Brain pericyte (primary cell): Measurements from ENCODE around the gene AMBP.

Source experiments
- DNase-seq: peaks from one replicate; pipeline ENCODE4 v3.0.0-alpha.2; 2012; ENCODE audit warnings: low read depth, low spot score

Gene AMBP

DNA sequence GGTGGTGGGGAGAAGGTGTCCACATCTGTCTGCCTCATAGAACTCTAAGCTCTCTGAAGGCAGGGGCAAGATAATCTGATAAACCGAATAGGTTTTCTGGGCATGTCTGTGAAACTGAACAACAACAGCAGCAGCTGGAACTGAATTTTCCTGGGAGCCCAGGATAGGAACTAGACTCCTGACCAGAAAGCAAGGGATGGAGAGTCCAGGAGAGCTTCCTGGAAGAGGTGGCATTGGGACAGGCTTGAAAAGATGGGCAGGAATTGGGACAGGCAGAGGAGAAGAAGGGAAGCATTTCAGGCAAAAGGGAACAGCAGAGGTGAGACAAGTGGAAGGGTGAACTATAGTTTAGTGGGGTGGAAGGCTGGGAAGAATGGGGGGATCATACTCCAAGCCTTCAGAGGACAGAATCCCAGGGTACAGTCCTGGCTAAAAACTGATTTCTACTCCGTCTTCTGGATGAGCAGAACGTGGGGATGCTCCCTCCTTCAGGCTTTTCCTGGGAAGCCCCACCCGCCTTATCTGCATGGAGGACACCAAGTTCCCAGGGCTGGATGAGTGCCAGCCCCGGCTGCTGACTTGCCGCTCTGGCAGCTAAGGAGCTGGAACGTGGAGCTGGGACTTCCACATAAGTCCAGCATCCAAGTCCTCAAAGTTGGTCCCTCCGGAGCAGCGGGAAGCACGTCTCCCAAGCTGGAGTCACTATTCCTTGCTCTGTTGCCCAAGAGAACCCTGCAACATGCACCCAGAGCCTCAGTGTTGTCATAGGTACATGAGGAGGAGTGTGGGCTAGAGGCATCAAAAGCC lies 34.9 kb upstream of the AMBP start:
- DNase-seq = no peak

DNA sequence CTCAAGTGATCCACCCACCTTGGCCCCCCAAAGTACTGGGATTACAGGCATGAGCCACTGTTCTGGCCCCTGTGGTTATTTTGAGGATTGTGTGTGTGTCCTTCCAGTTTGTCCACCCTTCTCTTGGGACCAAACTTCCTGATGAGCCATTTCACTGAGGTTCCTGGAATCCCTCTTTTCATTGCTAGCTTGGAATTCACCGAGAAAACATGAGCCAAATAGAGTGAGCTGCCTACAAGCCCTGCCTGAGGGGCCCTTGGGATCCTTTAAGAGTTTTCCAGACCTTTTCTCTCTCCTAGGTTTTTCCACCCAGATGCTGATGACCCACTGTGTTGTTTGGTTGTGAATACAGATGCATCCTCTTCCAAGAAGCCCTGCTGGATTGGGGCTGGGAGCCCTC lies 34.2 kb upstream of the AMBP start:
- no peak for DNase-seq

GRCh38 chr9:114110180-114110579 lies 32.1 kb upstream of the AMBP start:
- DNase-seq = no peak

DNA sequence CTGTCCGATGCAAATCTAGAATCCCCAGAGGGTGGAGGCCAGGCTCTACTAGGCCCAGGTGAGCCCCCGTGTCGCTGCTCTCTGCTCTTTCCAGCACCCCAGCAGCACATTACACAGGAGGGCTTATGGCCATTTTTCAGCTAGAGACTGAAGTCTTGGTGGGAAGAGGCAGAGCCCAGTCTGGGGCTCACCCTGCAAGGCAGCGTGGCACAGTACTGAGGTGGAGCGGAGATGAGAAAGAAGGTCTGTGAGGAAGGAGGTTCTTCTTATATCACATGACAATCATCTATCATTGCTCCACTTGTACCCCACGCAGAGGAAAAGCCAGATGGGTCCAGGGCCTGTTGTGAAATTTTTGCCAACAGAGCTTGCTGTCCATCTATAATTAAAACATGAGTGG lies 31.0 kb upstream of the AMBP start:
- no peak for DNase-seq

GRCh38 chr9:114108016-114108833 lies 30.1 kb upstream of the AMBP start:
- peak; percentile 29 for DNase-seq

GRCh38 chr9:114107286-114108001 lies 29.3 kb upstream of the AMBP start:
- no peak for DNase-seq

- no peak for DNase-seq
Measured at GRCh38 chr9:114105236-114105635, 27.1 kb upstream of the AMBP start.

DNA sequence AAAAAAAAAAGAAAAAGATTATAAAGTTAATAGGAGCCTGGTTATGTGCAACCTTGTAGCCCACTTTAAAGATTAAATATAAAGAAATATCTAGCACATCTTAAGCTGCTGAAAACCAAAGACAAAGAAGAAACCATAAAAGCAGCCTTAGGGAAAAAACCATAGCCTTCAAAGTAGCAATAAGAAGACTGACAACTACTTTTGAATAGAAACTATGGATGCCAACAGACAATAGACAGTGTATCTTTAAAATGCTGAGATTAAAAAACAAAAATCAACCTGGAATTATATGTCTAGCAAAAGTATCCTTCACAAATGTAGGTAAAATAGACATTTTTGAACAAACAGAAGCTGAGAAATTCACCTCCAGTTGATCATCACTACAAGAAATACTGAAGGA lies 24.4 kb upstream of the AMBP start:
- DNase-seq = no peak

- DNase-seq = no peak
Measured at GRCh38 chr9:114100536-114100935, 22.4 kb upstream of the AMBP start.

GRCh38 chr9:114099669-114100270 lies 21.7 kb upstream of the AMBP start:
- DNase-seq = no peak

DNA sequence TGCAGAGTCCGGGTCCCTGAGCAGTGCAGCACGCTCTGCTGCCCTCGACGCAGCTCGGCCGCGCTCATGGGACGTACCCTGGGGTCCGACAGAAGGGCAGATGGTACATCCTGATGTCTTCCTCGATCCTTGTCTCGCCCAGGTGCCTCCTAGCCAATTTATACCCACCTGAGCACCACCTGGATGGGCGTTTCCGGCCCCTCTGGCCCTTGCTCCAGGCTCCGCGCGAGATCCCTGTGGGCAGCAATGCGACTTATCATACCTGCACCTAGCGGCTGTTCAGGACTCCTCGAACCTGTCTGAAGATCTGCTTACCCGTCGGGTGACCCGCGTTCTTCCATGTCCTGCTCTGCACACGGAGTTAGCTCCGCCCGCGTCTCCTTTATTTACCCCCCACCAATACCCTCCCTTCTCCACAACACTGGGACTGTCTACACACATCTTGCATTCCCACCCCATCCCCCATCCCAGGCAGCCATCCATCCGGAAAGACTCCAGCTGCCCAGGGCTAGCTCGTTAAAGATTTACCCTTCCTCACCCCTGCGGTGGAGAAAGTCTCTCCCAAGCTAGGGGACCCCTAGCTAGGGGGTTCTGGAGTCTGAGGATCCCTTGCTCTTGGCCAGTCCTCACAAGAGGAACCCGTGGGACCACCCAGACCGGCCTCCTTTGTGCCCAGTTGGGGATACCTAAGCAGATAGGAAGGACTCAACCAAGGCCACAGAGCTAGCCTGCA lies 21.0 kb upstream of the AMBP start, which contains the start of gene KIF12:
Gene KIF12 (minus strand): TSS at position 357 of the 733 bp plus-strand sequence. CDS start 16 bp downstream, at position 341.
- DNase-seq = no peak

DNA sequence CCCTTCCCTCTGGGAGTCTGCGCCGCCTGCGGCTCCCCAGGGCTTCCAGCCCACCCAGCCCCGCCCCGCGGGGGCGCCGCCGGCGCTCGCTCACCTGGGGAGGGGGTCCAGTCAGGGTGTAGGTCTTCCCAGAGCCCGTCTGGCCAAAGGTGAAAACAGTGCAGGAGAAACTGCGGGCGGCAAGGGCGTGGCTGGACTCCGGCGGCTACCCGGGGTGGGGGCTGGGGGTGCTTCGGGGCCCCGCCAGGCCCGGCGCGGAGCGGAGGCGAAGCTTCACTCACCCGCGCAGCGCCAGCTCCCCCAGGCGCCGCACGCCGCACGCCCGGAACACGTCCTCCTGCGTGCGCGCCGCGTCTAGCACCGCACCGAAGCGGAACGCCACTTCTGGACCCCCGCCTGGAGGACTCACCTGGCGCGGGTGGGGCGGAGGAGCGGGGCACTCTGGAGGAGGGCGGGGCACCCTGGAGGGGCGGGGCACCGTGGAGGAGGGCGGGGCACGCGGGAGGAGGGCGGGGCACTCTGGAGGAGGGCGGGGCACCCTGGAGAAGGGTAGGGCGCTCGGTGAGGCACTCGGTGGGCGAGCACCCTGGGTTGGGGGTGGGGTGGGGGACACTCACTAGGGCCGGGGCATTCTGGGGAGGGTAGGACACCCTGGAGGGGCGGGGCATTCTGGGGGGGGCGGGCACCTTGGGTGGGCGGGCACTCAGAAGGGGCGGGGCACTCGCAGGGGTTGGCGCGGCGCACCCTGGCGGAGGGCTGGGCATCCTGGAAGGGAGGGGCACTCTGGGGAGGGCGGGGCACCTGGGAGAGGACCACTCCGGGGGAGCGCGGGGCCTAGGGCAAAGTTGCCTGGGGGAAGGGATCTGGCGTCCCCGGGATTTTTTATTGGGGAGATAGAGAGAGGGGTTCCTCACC lies 20.2 kb upstream of the AMBP start:
- DNase-seq = no peak

DNA sequence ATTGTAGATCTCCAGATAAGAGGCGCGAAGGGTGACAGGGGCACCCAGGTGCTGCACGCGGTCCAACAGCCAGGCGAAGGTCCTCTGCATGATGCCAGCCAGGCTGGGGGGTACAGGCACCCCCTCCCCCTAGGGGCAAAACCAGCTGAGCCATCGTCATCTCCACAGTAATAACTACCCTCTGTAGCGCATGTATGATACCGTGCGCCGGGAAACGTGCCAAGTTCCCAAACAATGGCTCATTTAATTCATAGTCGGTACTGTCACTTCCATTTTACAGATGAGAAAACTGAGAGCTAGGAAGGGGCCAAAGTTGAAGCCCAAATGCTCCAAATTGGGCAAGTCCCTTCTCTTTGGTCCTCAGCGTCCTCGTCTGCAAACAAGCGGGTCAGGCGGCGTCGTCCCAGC lies 19.5 kb upstream of the AMBP start:
- no peak for DNase-seq

DNA sequence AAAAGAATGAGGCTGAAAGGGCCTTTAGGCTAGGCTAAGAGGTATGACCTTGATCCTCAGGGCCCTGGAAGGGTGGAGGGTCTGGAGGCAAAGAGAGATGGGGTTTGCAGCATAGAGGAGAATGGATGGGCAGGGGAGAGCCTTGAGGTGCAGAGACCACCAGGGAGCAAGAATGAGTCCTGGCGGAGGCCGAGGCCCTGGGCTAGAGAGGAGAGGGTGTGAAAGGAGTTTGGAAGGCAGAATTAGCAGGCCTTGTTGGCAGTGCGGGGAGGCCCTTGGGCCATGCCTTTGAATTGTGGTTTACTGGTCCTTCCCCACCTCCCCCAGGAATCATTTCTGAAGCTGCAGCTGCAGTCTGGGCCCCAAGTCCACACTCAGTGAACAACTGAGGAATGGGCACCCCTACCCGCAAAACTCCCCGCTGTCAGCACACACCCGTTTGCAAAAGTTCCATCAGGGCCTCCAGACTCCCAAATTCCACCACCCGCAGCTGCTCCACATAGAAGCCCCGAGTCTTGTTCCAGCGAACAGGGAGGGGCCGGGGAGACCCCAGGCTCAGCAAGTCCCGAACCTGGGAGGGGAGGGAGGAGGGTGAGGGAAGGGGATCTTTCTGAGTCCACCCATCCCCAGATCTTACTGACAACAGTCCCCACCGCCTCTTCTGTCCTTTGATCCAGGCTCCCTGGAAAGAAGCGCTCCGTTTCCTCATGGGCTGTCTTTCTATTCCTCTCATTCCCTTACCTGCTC lies 18.9 kb upstream of the AMBP start:
- DNase-seq = no peak

DNA sequence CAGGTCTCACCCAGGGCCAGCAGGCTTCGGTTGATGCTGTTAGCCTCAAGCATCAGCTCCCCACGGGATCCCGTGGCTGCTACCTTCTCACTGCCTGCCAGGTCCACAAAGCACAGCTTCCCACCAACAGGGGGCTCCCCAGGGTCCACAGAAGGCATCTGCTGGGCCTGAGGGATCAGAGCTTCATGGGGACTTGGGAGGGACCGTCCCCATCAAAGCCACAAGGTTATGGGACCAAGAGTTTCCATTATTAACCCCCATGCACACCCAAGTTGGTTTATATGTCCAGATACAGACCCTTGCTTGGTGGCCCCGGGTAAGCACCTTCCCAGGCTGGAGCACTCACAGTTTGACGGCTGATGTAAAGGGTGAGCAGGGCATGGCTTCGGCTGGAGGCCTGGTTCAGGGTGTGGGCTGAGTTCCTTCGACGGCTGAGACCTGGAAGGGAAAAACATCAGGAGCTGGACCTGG lies 18.0 kb upstream of the AMBP start:
- DNase-seq = no peak

- no peak for DNase-seq
Measured at GRCh38 chr9:114094971-114095370, 16.9 kb upstream of the AMBP start.

DNA sequence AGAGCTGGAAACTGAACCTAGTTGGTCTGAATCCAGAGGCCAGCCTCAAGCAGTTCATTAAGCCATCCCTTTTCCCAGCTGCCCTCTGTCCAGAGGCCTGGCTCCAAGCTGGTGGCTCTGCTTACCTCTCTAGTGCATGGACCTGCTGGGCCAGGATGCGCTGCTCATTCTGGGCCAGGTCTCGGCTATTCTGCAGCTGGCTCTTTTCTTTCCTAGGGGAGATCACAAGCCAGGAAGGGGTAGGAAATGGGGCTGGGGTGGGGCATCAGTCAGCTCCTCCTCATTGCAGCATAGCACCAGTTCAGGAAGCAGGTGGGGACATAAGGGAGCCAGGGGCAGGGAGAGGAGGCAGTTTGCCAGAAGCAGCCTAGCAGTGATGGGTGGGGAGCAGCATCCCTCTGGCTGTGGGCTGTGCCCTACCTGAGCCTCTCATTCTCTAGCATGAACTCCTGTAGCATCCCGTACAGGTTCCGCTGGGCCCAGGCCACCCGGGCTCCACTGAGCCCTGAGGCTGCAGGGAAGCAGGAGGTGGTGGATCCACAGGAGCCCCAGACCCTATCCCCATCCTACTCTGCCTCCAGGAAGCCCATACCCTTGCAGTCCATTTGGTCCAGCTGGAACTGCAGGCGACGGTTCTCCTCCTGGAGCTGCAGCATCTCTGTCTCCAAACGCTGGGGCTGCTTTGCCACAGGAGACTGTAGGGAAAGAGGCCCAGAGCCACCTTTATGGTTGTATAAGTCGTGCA lies 15.8 kb upstream of the AMBP start:
- DNase-seq = no peak

- DNase-seq = no peak
Measured at GRCh38 chr9:114093031-114093471, 15.0 kb upstream of the AMBP start.
